IPS-18c (cell line): ENCODE data around the gene MAGEB4.
"Not testable (repeated sequence)": the region's sequence is repeated elsewhere in the genome, so short reads cannot be mapped to it uniquely, and the experiment has no call there.

Experiments used
- H3K4me3 ChIP-seq: 2 replicates; pipeline ENCODE4 v1.7.0; 2013; ENCODE audit warnings: low read depth, mild to moderate bottlenecking, low read length, moderate library complexity; ENCODE audit not compliant: insufficient read depth
- H3K9me3 ChIP-seq: one replicate; pipeline ENCODE4 v1.6.1; 2013; ENCODE audit warnings: mild to moderate bottlenecking, low read length, moderate library complexity; ENCODE audit not compliant: control insufficient read depth, insufficient read depth

The MAGEB4 gene, protein sequence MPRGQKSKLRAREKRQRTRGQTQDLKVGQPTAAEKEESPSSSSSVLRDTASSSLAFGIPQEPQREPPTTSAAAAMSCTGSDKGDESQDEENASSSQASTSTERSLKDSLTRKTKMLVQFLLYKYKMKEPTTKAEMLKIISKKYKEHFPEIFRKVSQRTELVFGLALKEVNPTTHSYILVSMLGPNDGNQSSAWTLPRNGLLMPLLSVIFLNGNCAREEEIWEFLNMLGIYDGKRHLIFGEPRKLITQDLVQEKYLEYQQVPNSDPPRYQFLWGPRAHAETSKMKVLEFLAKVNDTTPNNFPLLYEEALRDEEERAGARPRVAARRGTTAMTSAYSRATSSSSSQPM

GRCh38 chrX:30241724-30242415 lies at the start of gene MAGEB4:
MAGEB4 (plus strand) TSS chrX:30242000; CDS start chrX:30242136, 136 bp downstream.
- H3K4me3 ChIP-seq: no peak within 1 kb of the TSS
- no peaks in the 10 kb centered on the region for H3K9me3 ChIP-seq

DNA sequence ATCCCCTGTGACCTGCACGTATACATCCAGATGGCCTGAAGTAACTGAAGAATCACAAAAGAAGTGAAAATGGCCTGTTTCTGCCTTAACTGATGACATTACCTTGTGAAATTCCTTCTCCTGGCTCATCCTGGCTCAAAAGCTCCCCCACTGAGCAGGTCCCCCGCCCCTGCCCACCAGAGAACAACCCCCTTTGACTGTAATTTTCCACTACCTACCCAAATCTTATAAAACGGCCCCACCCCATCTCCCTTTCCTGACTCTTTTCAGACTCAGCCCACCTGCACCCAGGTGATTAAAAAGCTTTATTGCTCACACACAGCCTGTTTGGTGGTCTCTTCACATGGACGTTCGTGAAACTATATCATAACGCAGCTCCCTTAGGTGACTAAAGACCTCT lies 47.9 kb upstream of the MAGEB4 start:
- H3K9me3 ChIP-seq, H3K4me3 ChIP-seq: not testable (repeated sequence)

GRCh38 chrX:30196322-30196721 lies 45.5 kb upstream of the MAGEB4 start:
- Histone ChIP-seq H3K9me3 (peaks cover 3% of the 10 kb centered on the region), H3K4me3 (no peak overlapping the region)

GRCh38 chrX:30212172-30212571 lies 29.6 kb upstream of the MAGEB4 start:
- Histone ChIP-seq H3K4me3 (no peak overlapping the region), H3K9me3 (no peaks in the 10 kb centered on the region)

GRCh38 chrX:30215357-30215843 lies 26.4 kb upstream of the MAGEB4 start, which contains the start of gene MAGEB2:
MAGEB2 (plus strand) TSS chrX:30215563; CDS start chrX:30218581, 3,018 bp downstream.
- H3K4me3 ChIP-seq: no peak within 1 kb of the TSS; the same call in 1 of the 2 replicates

DNA sequence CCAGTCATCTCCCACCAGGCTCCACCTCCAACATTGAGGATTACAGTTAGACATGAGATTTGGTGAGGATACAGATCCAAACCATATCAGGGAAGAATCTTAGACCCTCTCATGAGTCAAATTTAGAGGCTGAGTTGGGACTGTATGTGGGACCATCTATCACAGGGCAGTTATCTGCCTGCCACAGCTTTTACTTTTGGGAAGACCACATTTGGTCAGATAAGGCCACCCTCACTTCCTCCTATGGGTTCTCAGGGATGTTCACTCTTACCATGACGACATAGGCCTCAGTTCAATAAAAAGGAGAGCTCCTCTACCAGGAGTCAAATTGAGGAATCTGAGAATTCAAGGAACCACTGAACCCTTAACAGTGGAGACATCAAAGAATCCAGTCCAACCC lies 24.3 kb upstream of the MAGEB4 start:
- no peaks in the 10 kb centered on the region for H3K9me3 ChIP-seq
- H3K4me3 ChIP-seq: no peak overlapping the region

More at GRCh38 chrX:30215357-30215843, 26.4 kb upstream of the MAGEB4 start, which contains the start of gene MAGEB2:
- no peaks in the 10 kb centered on the region for H3K9me3 ChIP-seq

- no peak overlapping the region for H3K4me3 ChIP-seq
- no peaks in the 10 kb centered on the region for H3K9me3 ChIP-seq
Observed at GRCh38 chrX:30219372-30219771, 22.4 kb upstream of the MAGEB4 start.

DNA sequence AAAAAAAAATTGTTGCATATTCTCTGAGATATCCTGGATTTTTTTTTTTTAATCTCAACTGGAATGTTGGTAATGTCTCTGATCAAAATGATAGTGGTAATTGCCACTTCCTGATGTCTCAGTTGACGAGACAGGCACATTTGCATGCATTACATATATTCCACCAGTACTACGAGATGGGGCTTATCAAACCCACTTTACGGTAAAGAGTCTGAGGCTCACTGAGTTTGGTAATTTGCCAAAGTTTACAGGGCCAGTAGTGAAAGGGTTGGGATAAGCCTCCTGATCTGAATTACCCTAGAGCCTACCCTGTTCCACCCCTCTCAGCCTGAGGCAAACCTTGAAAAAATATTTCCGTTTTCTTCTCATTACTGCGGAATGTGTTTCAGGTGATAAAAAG lies 21.1 kb upstream of the MAGEB4 start:
- Histone ChIP-seq H3K9me3 (no peaks in the 10 kb centered on the region), H3K4me3 (no peak overlapping the region)

GRCh38 chrX:30224536-30224935 lies 17.3 kb upstream of the MAGEB4 start:
- no peaks in the 10 kb centered on the region for H3K9me3 ChIP-seq
- no peak overlapping the region for H3K4me3 ChIP-seq

GRCh38 chrX:30228526-30228925 lies 13.3 kb upstream of the MAGEB4 start:
- Histone ChIP-seq H3K4me3 (no peak overlapping the region), H3K9me3 (no peaks in the 10 kb centered on the region)

- H3K4me3 ChIP-seq: no peak within 1 kb of the TSS
- peaks cover 4% of the 10 kb centered on the region for H3K9me3 ChIP-seq
Observed at GRCh38 chrX:30230395-30230794, 11.4 kb upstream of the MAGEB4 start, which contains the start of gene MAGEB3. MAGEB3 (plus strand) TSS chrX:30230657; CDS start chrX:30235925, 5,268 bp downstream.

DNA sequence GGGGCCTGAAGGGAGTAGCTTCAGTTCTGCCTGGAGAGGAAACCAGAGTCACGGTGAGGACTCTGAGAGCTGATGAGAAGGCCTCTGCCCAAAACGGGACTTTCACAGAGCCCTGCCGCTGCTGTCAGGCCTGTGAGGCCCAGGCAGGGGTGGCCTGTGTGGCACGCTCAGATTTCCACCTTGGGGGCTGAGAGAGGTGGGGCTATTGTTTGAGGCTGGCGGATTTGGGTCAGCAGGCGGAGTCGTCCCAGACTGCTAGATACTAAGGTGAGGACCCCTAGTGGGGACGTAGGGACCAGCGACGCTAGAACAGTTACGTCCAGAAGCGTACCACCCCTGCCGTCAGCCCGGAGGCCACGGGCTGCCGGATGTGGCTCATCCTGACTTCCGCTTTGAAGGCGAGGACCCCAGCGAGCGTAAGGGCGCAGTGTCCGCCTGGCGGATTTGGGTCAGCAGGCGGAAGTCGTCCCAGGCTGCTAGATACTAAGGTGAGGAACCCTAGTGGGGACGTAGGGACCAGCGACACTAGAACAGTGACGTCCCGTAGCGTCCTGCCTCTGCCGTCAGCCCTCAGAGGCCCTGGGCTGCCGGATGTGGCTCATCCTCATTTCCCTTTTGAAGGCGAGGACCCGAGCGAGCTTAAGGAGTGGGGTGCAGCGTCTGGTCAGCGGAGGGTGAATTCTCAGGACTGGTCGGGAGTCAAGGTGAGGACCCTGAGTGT lies 5.1 kb downstream of the MAGEB4 start, which contains the start of gene MAGEB1:
MAGEB1 (plus strand) TSS at position 378 of the 721 bp plus-strand sequence. CDS start 3,348 bp downstream, outside the sequence.
- H3K9me3 ChIP-seq: no peaks in the 10 kb centered on the region
- H3K4me3 ChIP-seq: no peak within 1 kb of the TSS

DNA sequence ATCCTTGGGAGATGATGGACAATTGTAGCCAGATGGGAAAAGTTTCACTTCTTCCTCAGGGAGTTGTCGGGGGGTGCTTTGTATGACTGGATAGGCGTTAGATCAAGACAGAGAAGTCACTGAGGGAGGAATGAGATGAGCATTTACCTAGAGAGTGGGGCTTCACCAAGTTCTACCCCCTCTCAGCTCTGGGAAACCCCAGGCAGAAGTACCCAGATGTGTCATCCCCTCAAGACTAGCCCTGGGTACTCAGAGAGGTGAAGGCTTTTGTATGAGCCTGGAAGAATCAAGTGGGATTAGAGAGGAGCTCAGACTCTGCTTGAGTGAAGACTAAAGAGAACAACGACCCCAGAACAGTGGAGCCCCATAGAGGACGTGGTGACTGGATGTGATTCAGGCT lies 7.1 kb downstream of the MAGEB4 start:
- H3K9me3 ChIP-seq: no peaks in the 10 kb centered on the region
- H3K4me3 ChIP-seq: no peak overlapping the region

- Histone ChIP-seq H3K4me3 (no peak overlapping the region), H3K9me3 (no peaks in the 10 kb centered on the region)
Observed at GRCh38 chrX:30253257-30253656, 11.5 kb downstream of the MAGEB4 start.

GRCh38 chrX:30259927-30260326 lies 18.1 kb downstream of the MAGEB4 start:
- no peak overlapping the region for H3K4me3 ChIP-seq
- H3K9me3 ChIP-seq: peaks cover 2% of the 10 kb centered on the region

DNA sequence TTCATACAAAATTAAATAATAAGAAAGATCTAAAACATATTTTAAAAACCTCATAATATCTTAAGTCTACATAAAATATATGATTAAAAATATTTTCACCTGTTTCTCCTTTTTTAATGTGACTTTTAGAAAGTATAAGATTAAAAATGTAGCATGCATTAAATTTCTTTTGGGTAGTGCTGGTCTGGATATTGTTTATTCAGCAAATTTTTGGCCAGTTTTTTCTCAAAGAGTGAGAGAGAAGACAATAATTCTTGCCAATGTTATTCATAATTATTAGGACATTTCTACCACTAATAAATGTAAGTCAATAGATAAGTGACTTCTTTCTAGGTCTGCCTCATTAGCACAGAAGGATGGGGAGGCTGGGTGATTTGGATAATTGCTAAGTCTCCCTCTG lies 19.2 kb downstream of the MAGEB4 start:
- Histone ChIP-seq H3K4me3 (no peak overlapping the region), H3K9me3 (peaks cover 2% of the 10 kb centered on the region)

- Histone ChIP-seq H3K9me3 (peaks cover 2% of the 10 kb centered on the region), H3K4me3 (no peak overlapping the region)
Observed at GRCh38 chrX:30262763-30263162, 21.0 kb downstream of the MAGEB4 start.
